Mucosa of descending colon (tissue), 3 donors: ENCODE results near the gene KRT4. TPM values are rescaled to one million over a fixed set of nuclear protein-coding genes. Genes with fewer than 3 reads are reported as not detected.
"Not testable (repeated sequence)": the region's sequence is repeated elsewhere in the genome, so short reads cannot be mapped to it uniquely, and the experiment has no call there.

ENCODE experiments used
- ATAC-seq: fragments of 200-7000 bp; cut with Tn5 transposase; one replicate; pipeline ENCODE4 v1.9.1; 2020; ENCODE audit warnings: mild to moderate bottlenecking, moderate library complexity
- DNase-seq, 3 donors: peaks; one replicate each; pipeline ENCODE4 v3.0.0-alpha.2; 2020
- H3K36me3 ChIP-seq: fragments of 200-600 bp; one replicate; pipeline ENCODE4 v1.8.0; 2021; ENCODE audit warnings: low read depth, mild to moderate bottlenecking
- H3K4me1 ChIP-seq: fragments of 200-600 bp; one replicate; pipeline ENCODE4 v1.8.0; 2021; ENCODE audit warnings: low read depth, mild to moderate bottlenecking
- H3K4me3 ChIP-seq: fragments of 200-600 bp; one replicate; pipeline ENCODE4 v1.8.0; 2021; ENCODE audit warnings: mild to moderate bottlenecking
- H3K9me3 ChIP-seq: fragments of 200-600 bp; one replicate; pipeline ENCODE4 v1.8.0; 2021; ENCODE audit warnings: mild to moderate bottlenecking
- CTCF ChIP-seq: fragments of 200-600 bp; IDR thresholded peaks from one replicate; pipeline ENCODE4 v1.8.0; 2022; ENCODE audit warnings: antibody characterized with exemption, mild to moderate bottlenecking
- intact Hi-C, 2 donors: fragments of 100-400 bp; cut with DNase I in 1 of 2; cut with micrococcal nuclease in 1 of 2; formaldehyde crosslinking; loops; one replicate each; pipeline versions ENCODE4 v1.11.0 to v1.11.1; 2022; cut with DNase I, micrococcal nuclease
- total RNA-seq, 3 donors: library from RNA; stranded (reverse); fragmentation: NEBNext Ultra II Directional in 2 of 3; extraction: Animal tissue kit (Norgen Biotek cat#: 25700) in 2 of 3; gene quantifications; one replicate each; pipeline versions ENCODE4 v1.2.1 to v1.2.4, GENCODE V29; 2021 to 2023
- donor health status: DM: no; HTN: no; CAD: no; lungs with moderate emphysema.
- donor health status: DM: no; HTN: no; CAD: no.
- donor health status: DM: no; HTN: yes; CAD: no.

KRT4 gene
- total RNA-seq, 3 donors from 2014 or later, result not detected

- DNase-seq (no peak), ATAC-seq (no peak)
- intact Hi-C loops, result no loop called here
- no peak overlapping the region for H3K4me3 ChIP-seq
- H3K4me1 ChIP-seq, result no peaks in the 10 kb centered on the region
- no peaks in the 10 kb centered on the region for H3K9me3 ChIP-seq
- H3K36me3 ChIP-seq, result no peaks in the 10 kb centered on the region
- no peak for TF ChIP-seq CTCF
Observed at GRCh38 chr12:52856787-52857186, 42.9 kb upstream of the KRT4 start.

- H3K4me3 ChIP-seq, DNase-seq, H3K9me3 ChIP-seq, ATAC-seq, H3K36me3 ChIP-seq, intact Hi-C loops, H3K4me1 ChIP-seq: not testable (repeated sequence)
Observed at GRCh38 chr12:52856077-52856476, 42.2 kb upstream of the KRT4 start.

- no peak for TF ChIP-seq CTCF
- Histone ChIP-seq H3K36me3 (no peaks in the 10 kb centered on the region), H3K4me1 (no peaks in the 10 kb centered on the region), H3K4me3 (no peak overlapping the region), H3K9me3 (no peaks in the 10 kb centered on the region)
- intact Hi-C loops, result no loop called here
- no peak for ATAC-seq
- DNase-seq, result no peak
Observed at GRCh38 chr12:52851787-52852186, 37.9 kb upstream of the KRT4 start.

- intact Hi-C loops, result no loop called here
- Histone ChIP-seq H3K4me3 (no peak overlapping the region), H3K4me1 (no peaks in the 10 kb centered on the region), H3K36me3 (no peaks in the 10 kb centered on the region), H3K9me3 (no peaks in the 10 kb centered on the region)
- no peak for DNase-seq
- ATAC-seq, result no peak
- TF ChIP-seq CTCF, result no peak
Observed at GRCh38 chr12:52850681-52851080, 36.8 kb upstream of the KRT4 start.

GRCh38 chr12:52849511-52849910, 35.6 kb upstream of the KRT4 start:
- H3K9me3 ChIP-seq, result no peaks in the 10 kb centered on the region
- TF ChIP-seq CTCF, result no peak
- DNase-seq (no peak), ATAC-seq (no peak)
- intact Hi-C loops, result no loop called here
- no peaks in the 10 kb centered on the region for H3K4me1 ChIP-seq
- no peaks in the 10 kb centered on the region for H3K36me3 ChIP-seq
- no peak overlapping the region for H3K4me3 ChIP-seq

GRCh38 chr12:52848661-52849255, 34.8 kb upstream of the KRT4 start, which contains the start of gene KRT78:
Gene KRT78, minus strand, starts transcription at chr12:52848994. Its CDS starts 64 bp downstream, at chr12:52848930.
- no peaks in the 10 kb centered on the region for H3K36me3 ChIP-seq
- no peaks in the 10 kb centered on the region for H3K4me1 ChIP-seq
- no peak for TF ChIP-seq CTCF
- no peak for ATAC-seq
- intact Hi-C loops, result no loop called here
- no peak for DNase-seq
- H3K9me3 ChIP-seq, result no peaks in the 10 kb centered on the region
- H3K4me3 ChIP-seq, result no peak within 1 kb of the TSS
